Coronary artery (tissue), 2 donors: Measurements from ENCODE around the gene CIP2A.

Experiments
- DNase-seq: peaks from one replicate; pipeline ENCODE4 v3.0.0-alpha.2; 2017; ENCODE audit warnings: low spot score
- H3K27ac ChIP-seq, 2 donors: fragments of 200-600 bp; sonication (generic); one replicate each; pipeline ENCODE4 v1.5.1; 2016 to 2019
- H3K4me3 ChIP-seq: fragments of 200-600 bp; sonication (generic); 2 replicates; pipeline ENCODE4 v1.5.1; 2016; ENCODE audit warnings: mild to moderate bottlenecking, moderate library complexity
- TF ChIP-seq, protein P1 (sequence below): fragments of 200-600 bp; sonication (generic); IDR thresholded peaks from one replicate; pipeline ENCODE4 v1.5.1; 2019; ENCODE audit warnings: antibody characterized with exemption

Gene CIP2A

DNA sequence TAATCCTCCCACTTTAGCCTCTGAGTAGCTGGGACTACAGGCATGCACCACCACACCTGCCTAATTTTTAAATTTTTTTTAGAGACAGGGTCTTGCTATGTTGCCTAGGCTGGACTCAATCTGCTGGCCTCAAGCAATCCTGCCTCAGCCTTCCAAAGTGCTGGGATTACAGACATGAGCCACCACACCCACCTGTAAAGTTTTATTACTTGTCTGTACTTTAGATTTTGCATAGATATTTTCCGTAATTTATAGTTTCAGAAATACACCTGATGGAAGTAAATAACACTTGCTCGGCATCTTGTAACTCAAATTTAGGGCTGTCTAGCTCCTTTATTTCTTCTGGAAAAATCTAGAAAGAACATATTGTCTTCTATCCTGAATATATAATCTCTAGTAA is 6.1 kb upstream of the CIP2A start:
- no peak for DNase-seq
- TF ChIP-seq, protein P1, sequence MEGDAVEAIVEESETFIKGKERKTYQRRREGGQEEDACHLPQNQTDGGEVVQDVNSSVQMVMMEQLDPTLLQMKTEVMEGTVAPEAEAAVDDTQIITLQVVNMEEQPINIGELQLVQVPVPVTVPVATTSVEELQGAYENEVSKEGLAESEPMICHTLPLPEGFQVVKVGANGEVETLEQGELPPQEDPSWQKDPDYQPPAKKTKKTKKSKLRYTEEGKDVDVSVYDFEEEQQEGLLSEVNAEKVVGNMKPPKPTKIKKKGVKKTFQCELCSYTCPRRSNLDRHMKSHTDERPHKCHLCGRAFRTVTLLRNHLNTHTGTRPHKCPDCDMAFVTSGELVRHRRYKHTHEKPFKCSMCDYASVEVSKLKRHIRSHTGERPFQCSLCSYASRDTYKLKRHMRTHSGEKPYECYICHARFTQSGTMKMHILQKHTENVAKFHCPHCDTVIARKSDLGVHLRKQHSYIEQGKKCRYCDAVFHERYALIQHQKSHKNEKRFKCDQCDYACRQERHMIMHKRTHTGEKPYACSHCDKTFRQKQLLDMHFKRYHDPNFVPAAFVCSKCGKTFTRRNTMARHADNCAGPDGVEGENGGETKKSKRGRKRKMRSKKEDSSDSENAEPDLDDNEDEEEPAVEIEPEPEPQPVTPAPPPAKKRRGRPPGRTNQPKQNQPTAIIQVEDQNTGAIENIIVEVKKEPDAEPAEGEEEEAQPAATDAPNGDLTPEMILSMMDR: no peak
- no peak overlapping the region for H3K27ac ChIP-seq
- H3K4me3 ChIP-seq: no peak overlapping the region

DNA sequence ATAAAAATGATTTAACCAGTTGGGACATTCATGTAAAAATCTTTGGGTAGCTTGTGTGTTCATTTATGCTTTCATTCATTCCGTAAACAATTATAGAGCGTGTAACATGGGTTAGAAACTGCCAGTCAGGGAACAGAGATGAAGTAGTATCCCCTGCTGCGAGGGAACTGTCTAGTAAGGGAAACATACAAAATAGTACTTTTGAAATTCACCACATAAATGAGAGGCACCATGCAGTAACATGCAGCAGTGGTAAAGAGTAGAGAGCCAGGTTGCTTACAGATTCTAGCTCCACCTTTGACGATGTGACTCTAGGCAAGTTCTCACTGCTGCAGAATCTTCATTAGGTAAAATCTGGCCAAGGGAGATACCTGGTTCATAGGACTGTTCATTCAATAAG is 1.2 kb upstream of the CIP2A start:
- H3K4me3 ChIP-seq: peak overlapping the region; percentile 73
- DNase-seq: no peak
- TF ChIP-seq, protein P1: no peak
- no peak overlapping the region for H3K27ac ChIP-seq

- H3K27ac ChIP-seq: peak overlapping the region; percentile 90 to 94
- TF ChIP-seq, protein P1: no peak
- H3K4me3 ChIP-seq: peak overlapping the region; percentile 73
- DNase-seq: no peak
These were observed 723 bp upstream of the CIP2A start for GRCh38 chr3:108589998-108590323.

GRCh38 chr3:108588601-108589000 is 637 bp downstream of the CIP2A start:
- no peak for DNase-seq
- TF ChIP-seq, protein P1: no peak
- Histone ChIP-seq H3K4me3 (peak overlapping the region; percentile 73), H3K27ac (peak overlapping the region; percentile 90 to 94)

GRCh38 chr3:108578064-108578463 is 11.2 kb downstream of the CIP2A start:
- no peak for DNase-seq
- H3K27ac ChIP-seq: no peak overlapping the region
- TF ChIP-seq, protein P1: no peak
- no peak overlapping the region for H3K4me3 ChIP-seq

GRCh38 chr3:108569336-108569735 is 19.9 kb downstream of the CIP2A start:
- DNase-seq: no peak
- Histone ChIP-seq H3K4me3 (no peak overlapping the region), H3K27ac (no peak overlapping the region)
- TF ChIP-seq, protein P1: no peak

DNA sequence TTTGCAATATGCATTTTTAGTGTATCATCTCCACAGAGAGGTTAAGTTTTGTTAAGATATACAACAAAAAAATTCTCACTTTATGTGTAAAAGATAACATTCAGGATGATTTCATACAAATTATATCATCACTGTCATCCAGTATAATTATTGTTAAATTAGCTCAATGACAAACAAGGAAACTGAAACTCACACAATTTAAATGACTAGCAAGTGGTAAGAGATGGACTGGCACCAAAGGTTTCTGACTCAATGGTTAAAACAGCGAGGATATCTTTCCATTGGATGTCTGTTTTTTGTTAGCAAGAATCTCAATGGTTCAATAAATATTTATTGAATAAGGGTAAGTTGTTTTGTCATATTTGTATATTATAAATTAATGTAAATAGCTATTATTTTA is 22.6 kb downstream of the CIP2A start:
- no peak overlapping the region for H3K4me3 ChIP-seq
- H3K27ac ChIP-seq: no peak overlapping the region
- TF ChIP-seq, protein P1: no peak
- DNase-seq: no peak
